Esophagus muscularis mucosa (tissue), 4 donors: Measurements from ENCODE around the gene CXCR6.

Experiments used
- CTCF ChIP-seq, 3 experiments: fragments of 200-600 bp in 2 of 3; fragments of 450-650 bp in 1 of 3; sonication (generic) in 2 of 3; IDR thresholded peaks; one replicate each; pipeline ENCODE4 v1.5.1; 2017 to 2019; ENCODE audit warnings: antibody characterized with exemption in 3 of 3, mild to moderate bottlenecking in 2 of 3, moderate library complexity in 1 of 3
- EP300 ChIP-seq: sonication (generic); formaldehyde crosslinking; IDR thresholded peaks from one replicate; pipeline ENCODE4 v1.6.1; 2017; ENCODE audit warnings: antibody characterized with exemption
- POLR2A ChIP-seq: fragments of 450-650 bp; IDR thresholded peaks from one replicate; pipeline ENCODE4 v1.6.1; 2017; ENCODE audit warnings: antibody characterized with exemption, moderate library complexity, mild to moderate bottlenecking, low read depth
- POLR2AphosphoS5 ChIP-seq, 2 donors: sonication (generic); formaldehyde crosslinking; IDR thresholded peaks; one replicate each; pipeline ENCODE4 v1.6.1; 2017; ENCODE audit warnings: antibody characterized with exemption in 2 of 2

- TF ChIP-seq POLR2A: no peak
- no peak for TF ChIP-seq CTCF (IDR thresholded peaks at IDR 0.05)
- TF ChIP-seq EP300: no peak
- TF ChIP-seq POLR2AphosphoS5 (IDR thresholded peaks at IDR 0.05): no peak
Observed at GRCh38 chr3:45965253-45965652, 22.0 kb downstream of the CXCR6 start.
